BE2C (cell line): ENCODE data around the gene RHBG.

Experiments used
- DNase-seq: peaks from one replicate; pipeline ENCODE4 v3.0.0-alpha.2; 2020
- H3K27me3 ChIP-seq: fragments of 250-450 bp; sonication (Bioruptor Pico); 2 replicates; pipeline ENCODE4 v1.5.1; 2020; ENCODE audit warnings: mild to moderate bottlenecking
- H3K36me3 ChIP-seq: fragments of 250-450 bp; sonication (Bioruptor Pico); 2 replicates; pipeline ENCODE4 v1.5.1; 2020; ENCODE audit warnings: mild to moderate bottlenecking
- H3K4me1 ChIP-seq: fragments of 250-450 bp; sonication (Bioruptor Pico); 2 replicates; pipeline ENCODE4 v1.5.1; 2020
- H3K4me3 ChIP-seq: 2 replicates; pipeline ENCODE4 v1.5.1; 2011; ENCODE audit warnings: low read depth, low read length
- H3K9me3 ChIP-seq: fragments of 250-450 bp; sonication (Bioruptor Pico); 2 replicates; pipeline ENCODE4 v1.5.1; 2020
- TF ChIP-seq, protein P1 (sequence below): IDR thresholded peaks from 2 replicates; pipeline ENCODE4 v1.5.1; 2012; ENCODE audit warnings: mild to moderate bottlenecking, low read depth, low read length

Gene RHBG

DNA sequence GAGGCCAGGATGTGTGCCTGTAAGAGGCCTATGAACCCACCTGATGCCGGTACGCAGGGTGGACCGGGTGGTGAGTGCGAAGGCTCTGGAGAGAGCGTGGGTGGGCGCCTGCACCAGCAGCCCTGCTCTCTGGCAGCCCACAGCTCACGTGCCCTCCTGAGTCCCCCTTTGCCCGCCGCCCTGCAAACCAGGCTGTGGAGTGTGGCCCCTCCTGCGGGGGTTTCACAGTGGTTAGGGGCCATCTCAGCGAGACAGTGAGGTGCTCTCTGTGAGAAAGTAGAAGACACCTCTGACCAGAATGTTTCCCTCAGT is 22.3 kb downstream of the RHBG start:
- Histone ChIP-seq H3K36me3 (no peaks in the 10 kb centered on the region), H3K4me1 (no peaks in the 10 kb centered on the region), H3K9me3 (no peaks in the 10 kb centered on the region), H3K27me3 (no peaks in the 10 kb centered on the region), H3K4me3 (no peak overlapping the region)
- TF ChIP-seq, protein P1, sequence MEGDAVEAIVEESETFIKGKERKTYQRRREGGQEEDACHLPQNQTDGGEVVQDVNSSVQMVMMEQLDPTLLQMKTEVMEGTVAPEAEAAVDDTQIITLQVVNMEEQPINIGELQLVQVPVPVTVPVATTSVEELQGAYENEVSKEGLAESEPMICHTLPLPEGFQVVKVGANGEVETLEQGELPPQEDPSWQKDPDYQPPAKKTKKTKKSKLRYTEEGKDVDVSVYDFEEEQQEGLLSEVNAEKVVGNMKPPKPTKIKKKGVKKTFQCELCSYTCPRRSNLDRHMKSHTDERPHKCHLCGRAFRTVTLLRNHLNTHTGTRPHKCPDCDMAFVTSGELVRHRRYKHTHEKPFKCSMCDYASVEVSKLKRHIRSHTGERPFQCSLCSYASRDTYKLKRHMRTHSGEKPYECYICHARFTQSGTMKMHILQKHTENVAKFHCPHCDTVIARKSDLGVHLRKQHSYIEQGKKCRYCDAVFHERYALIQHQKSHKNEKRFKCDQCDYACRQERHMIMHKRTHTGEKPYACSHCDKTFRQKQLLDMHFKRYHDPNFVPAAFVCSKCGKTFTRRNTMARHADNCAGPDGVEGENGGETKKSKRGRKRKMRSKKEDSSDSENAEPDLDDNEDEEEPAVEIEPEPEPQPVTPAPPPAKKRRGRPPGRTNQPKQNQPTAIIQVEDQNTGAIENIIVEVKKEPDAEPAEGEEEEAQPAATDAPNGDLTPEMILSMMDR: no peak
- no peak for DNase-seq

DNA sequence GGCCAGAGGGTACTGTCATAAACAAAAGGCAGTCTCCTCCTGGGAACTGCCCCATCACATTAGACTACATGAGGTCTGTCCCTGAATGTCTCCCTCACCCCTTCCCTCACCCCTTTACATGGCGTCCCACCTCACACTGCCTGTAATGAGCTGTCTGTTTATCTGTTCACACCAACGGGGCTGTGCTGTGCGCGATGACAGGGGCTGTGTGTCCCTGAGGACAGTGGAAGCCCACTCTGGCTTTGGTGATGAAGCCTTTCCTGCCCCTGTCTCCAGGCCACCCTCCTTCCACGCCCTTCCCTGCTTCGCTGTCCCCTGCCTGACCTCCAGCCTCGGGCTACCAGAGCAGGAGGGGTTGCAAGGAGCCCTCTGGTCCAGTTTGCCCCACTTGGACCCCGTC is 22.7 kb downstream of the RHBG start:
- H3K9me3 ChIP-seq: no peaks in the 10 kb centered on the region
- H3K4me1 ChIP-seq: no peaks in the 10 kb centered on the region
- no peak for DNase-seq
- TF ChIP-seq, protein P1: no peak
- H3K27me3 ChIP-seq: no peaks in the 10 kb centered on the region
- H3K36me3 ChIP-seq: no peaks in the 10 kb centered on the region
- H3K4me3 ChIP-seq: no peak overlapping the region

DNA sequence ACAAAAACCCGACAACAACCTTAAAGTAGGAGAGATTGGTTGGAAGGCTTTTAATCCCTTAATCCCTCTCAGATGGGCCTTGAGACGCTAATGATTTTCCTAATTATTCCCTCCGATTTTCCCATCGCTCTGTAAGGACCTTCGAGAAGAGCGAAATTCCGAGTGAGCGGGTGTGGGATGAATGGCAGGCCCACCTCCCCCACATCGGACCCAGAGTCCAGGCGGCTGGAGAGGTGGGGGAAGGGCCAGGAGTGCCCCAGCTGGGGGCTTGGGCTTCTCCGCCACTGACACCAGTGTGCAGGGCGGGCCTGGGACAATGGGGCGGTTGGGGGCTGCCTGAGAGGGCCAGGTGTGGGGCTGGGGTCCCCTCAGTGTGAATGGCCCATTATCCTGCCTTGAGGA is 23.4 kb downstream of the RHBG start:
- Histone ChIP-seq H3K4me3 (no peak overlapping the region), H3K36me3 (no peaks in the 10 kb centered on the region), H3K4me1 (no peaks in the 10 kb centered on the region), H3K27me3 (no peaks in the 10 kb centered on the region), H3K9me3 (no peaks in the 10 kb centered on the region)
- TF ChIP-seq, protein P1: no peak
- no peak for DNase-seq

DNA sequence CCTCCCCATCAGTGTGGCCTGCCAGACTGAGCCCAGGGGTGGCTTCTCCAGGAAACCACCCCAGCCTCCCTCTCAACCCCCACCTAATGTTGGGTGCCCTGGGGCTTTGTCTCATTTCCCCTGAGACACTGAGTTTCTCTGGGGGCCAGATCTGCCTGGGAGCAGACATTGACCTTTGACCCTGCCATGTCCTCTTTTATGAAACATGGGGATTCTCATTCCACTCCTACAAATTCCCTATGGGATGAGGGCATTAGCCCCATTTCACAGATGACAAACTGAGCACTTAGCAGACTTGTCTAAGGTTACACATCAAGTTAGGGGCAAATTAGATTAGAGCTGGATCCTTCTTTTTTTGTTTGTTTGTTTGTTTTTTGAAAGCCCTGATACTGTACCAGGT is 24.1 kb downstream of the RHBG start:
- Histone ChIP-seq H3K9me3 (no peaks in the 10 kb centered on the region), H3K4me1 (no peaks in the 10 kb centered on the region), H3K4me3 (no peak overlapping the region), H3K36me3 (no peaks in the 10 kb centered on the region), H3K27me3 (no peaks in the 10 kb centered on the region)
- TF ChIP-seq, protein P1: no peak
- no peak for DNase-seq

DNA sequence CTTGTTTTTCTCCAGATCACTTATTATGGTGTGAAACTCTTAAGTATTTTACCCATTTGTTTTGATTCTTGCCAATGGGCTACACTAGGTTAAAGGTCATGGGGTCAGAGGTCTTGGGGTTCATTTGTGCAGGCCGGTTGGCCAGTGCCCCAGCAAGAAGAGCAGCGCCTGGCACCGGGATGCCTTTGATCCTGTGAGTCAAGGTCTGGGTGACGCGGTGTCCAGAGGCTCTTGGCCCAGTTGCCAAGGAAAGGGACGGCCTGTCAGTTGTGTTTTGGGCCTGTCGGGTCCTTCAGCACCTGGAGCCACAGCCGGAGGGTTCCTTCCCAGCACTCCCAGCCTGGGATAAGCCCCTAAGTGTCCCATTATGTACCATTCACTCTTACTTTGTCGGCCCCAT is 25.1 kb downstream of the RHBG start:
- no peak for DNase-seq
- Histone ChIP-seq H3K4me1 (no peaks in the 10 kb centered on the region), H3K4me3 (no peak overlapping the region), H3K36me3 (no peaks in the 10 kb centered on the region), H3K27me3 (no peaks in the 10 kb centered on the region), H3K9me3 (no peaks in the 10 kb centered on the region)
- TF ChIP-seq, protein P1: no peak

DNA sequence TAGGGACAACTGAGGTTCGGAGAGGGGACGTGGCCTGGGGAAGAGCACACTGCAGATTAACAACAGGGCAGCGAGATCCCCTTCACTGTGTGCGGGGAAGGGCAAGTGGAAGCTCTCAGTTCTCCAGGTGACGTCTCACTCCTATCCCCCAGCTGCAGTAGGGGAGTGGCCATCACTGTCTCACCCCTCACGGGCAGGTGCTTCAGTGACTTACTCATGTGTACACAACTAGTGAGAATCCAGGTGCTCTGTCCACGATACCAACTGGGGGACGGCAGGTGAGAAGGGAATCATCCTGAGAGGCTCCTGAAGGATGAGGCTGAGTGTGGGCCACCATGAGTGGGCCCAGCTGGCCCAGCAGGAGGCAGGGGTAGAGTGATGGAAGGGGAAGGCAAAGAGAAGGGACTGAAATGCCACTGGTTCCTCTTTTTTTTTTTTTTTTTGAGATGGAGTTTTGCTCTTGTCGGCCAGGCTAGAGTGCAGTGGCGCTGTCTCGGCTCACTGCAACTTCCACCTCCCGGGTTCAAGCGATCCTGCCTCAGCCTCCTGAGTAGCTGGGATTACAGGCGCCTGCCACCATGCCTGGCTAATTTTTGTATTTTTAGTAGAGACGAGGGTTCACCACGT is 25.9 kb downstream of the RHBG start:
- Histone ChIP-seq H3K9me3 (no peaks in the 10 kb centered on the region), H3K27me3 (no peaks in the 10 kb centered on the region), H3K36me3 (no peaks in the 10 kb centered on the region), H3K4me3 (no peak overlapping the region), H3K4me1 (no peaks in the 10 kb centered on the region)
- TF ChIP-seq, protein P1: no peak
- DNase-seq: no peak
